Left ventricle myocardium inferior (tissue), 1 donor: ENCODE measurements around the gene STK4. TPM values are rescaled to one million over a fixed set of nuclear protein-coding genes. Genes with fewer than 3 reads are reported as not detected.

Experiments used
- DNase-seq: peaks from one replicate; pipeline ENCODE4 v3.0.0-alpha.2; 2020
- H3K27ac ChIP-seq: fragments of 200-600 bp; replicated peaks from 2 replicates; pipeline ENCODE4 v1.8.0; 2021
- H3K27me3 ChIP-seq: fragments of 200-600 bp; 2 replicates; pipeline ENCODE4 v1.8.0; 2021; ENCODE audit warnings: low read depth
- H3K36me3 ChIP-seq: fragments of 200-600 bp; 2 replicates; pipeline ENCODE4 v1.8.0; 2021
- H3K4me1 ChIP-seq: fragments of 200-600 bp; 2 replicates; pipeline ENCODE4 v1.8.0; 2021
- H3K4me3 ChIP-seq: fragments of 200-600 bp; 2 replicates; pipeline ENCODE4 v1.8.0; 2021; ENCODE audit warnings: mild to moderate bottlenecking, moderate library complexity
- H3K9me3 ChIP-seq: fragments of 200-600 bp; replicated peaks from 2 replicates; pipeline ENCODE4 v1.8.0; 2021
- CTCF ChIP-seq: fragments of 200-600 bp; IDR thresholded peaks from 2 replicates; pipeline ENCODE4 v1.8.0; 2021; ENCODE audit warnings: antibody characterized with exemption, mild to moderate bottlenecking, borderline replicate concordance
- intact Hi-C: fragments of 100-400 bp; cut with micrococcal nuclease; formaldehyde crosslinking; loops from one replicate; pipeline ENCODE4 v1.11.0; 2022
- total RNA-seq: library from RNA; stranded (reverse); fragmentation: NEBNext Ultra II Directional; extraction: Animal tissue kit (Norgen Biotek cat#: 25700); gene quantifications from one replicate; pipeline ENCODE4 v1.2.1, GENCODE V29; 2021
- donor health status: DM: no; HTN: yes; CAD: no; lungs with severe emphysema.

The STK4 gene
- total RNA-seq, 1 donor from 2014 or later, result 9.8 TPM

- Histone ChIP-seq H3K36me3 (no peaks in the 10 kb centered on the region), H3K9me3 (no peaks in the 10 kb centered on the region), H3K4me3 (no peak overlapping the region), H3K27ac (no peak overlapping the region), H3K4me1 (peaks cover 7% of the 10 kb centered on the region), H3K27me3 (peaks cover 77% of the 10 kb centered on the region)
- intact Hi-C loops, result no loop called here
- no peak for TF ChIP-seq CTCF
- no peak for DNase-seq
These were observed 136.8 kb downstream of the STK4 start for GRCh38 chr20:45103072-45103471.

- peaks cover 77% of the 10 kb centered on the region for H3K27me3 ChIP-seq
- H3K4me1 ChIP-seq, result peaks cover 5% of the 10 kb centered on the region
- no peak for TF ChIP-seq CTCF
- no peak overlapping the region for H3K4me3 ChIP-seq
- no peaks in the 10 kb centered on the region for H3K9me3 ChIP-seq
- H3K27ac ChIP-seq, result no peak overlapping the region
- intact Hi-C loops, result no loop called here
- no peaks in the 10 kb centered on the region for H3K36me3 ChIP-seq
- DNase-seq, result no peak
These were observed 138.5 kb downstream of the STK4 start for GRCh38 chr20:45104786-45105185.

DNA sequence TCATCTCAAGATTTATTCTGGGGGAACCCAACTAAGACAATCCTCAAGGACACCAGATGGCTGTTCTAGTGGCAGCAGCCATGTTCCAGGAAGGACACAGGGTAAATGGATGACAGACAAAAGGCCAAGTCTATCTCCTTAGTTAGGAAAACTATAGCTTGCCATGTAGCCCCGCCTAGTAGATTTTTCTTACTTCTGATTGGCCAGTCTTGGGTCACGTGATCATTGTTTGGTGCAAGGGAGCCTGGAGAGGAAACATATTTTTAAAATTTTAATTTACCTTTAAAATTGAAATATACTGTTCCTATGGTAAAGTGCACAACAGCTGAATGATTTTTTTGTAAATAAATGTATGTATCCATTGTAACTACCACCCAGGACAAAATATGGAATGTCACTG is 139.0 kb downstream of the STK4 start:
- DNase-seq, result no peak
- intact Hi-C loops, result no loop called here

GRCh38 chr20:45109634-45110033 is 143.3 kb downstream of the STK4 start:
- no peaks in the 10 kb centered on the region for H3K4me1 ChIP-seq
- no peaks in the 10 kb centered on the region for H3K9me3 ChIP-seq
- no peak for DNase-seq
- no peak overlapping the region for H3K4me3 ChIP-seq
- intact Hi-C loops, result no loop called here
- no peaks in the 10 kb centered on the region for H3K36me3 ChIP-seq
- H3K27ac ChIP-seq, result no peak overlapping the region
- TF ChIP-seq CTCF, result no peak
- peaks cover 72% of the 10 kb centered on the region for H3K27me3 ChIP-seq

More for the DNA sequence above, 139.0 kb downstream of the STK4 start:
- H3K4me1 ChIP-seq, result peaks cover 5% of the 10 kb centered on the region
- no peak for TF ChIP-seq CTCF
- H3K9me3 ChIP-seq, result no peaks in the 10 kb centered on the region
- no peak overlapping the region for H3K4me3 ChIP-seq
- peaks cover 75% of the 10 kb centered on the region for H3K27me3 ChIP-seq
- no peaks in the 10 kb centered on the region for H3K36me3 ChIP-seq
- H3K27ac ChIP-seq, result no peak overlapping the region

- Histone ChIP-seq H3K4me3 (no peak overlapping the region), H3K4me1 (no peaks in the 10 kb centered on the region), H3K27ac (no peak overlapping the region), H3K9me3 (no peaks in the 10 kb centered on the region), H3K27me3 (peaks cover 77% of the 10 kb centered on the region), H3K36me3 (no peaks in the 10 kb centered on the region)
- DNase-seq, result no peak
- TF ChIP-seq CTCF, result no peak
- intact Hi-C loops, result no loop called here
These were observed 144.0 kb downstream of the STK4 start for GRCh38 chr20:45110301-45110700.

DNA sequence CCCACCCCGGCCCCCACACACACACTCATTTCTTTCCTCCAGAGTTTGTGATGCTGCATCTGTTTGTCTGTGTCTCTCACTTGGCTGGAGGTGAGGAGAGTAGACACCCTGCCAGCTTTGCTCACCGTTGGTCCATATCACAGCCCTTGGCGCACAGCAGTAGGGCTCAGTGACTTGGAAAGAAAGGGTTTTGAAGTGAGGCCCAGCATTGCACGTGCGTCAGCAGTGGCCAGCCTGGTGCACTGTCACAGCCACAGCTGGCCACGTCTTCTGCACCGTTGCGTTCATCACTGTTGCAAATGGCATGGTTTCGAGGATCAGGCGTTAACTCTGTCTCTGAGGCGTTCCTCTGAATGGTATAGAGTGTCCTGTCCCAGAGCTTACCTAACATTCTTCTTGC is 145.0 kb downstream of the STK4 start:
- Histone ChIP-seq H3K36me3 (no peaks in the 10 kb centered on the region), H3K27ac (no peak overlapping the region), H3K9me3 (no peaks in the 10 kb centered on the region), H3K4me1 (no peaks in the 10 kb centered on the region), H3K27me3 (peaks cover 81% of the 10 kb centered on the region), H3K4me3 (no peak overlapping the region)
- intact Hi-C loops, result no loop called here
- DNase-seq, result no peak
- no peak for TF ChIP-seq CTCF
